ENCODE data around the gene SETD1B.

SETD1B gene

GRCh38 chr12:121799156-121799841 is 4.5 kb upstream of the SETD1B start:
- H3K4me1 Mint-ChIP-seq: peaks cover 59% of the 10 kb centered on the region
- H3K27me3 Mint-ChIP-seq: no peaks in the 10 kb centered on the region
- DNase-seq: peak; percentile 50 to 65
- peak overlapping the region; percentile 82 to 90 for H3K4me3 Mint-ChIP-seq
- ATAC-seq: peak; percentile 6
- no peaks in the 10 kb centered on the region for H3K9me3 Mint-ChIP-seq
- H3K27ac Mint-ChIP-seq: peak overlapping the region; percentile 59 to 85

- Mint-ChIP-seq H3K4me3 (peak overlapping the region; percentile 82 to 90), H3K27me3 (no peaks in the 10 kb centered on the region), H3K9me3 (no peaks in the 10 kb centered on the region), H3K4me1 (peaks cover 52% of the 10 kb centered on the region), H3K27ac (peak overlapping the region; percentile 60 to 90)
- DNase-seq (peak; percentile 78 to 84), ATAC-seq (peak; percentile 45)
Measured at GRCh38 chr12:121799842-121800693, 3.7 kb upstream of the SETD1B start.

- Mint-ChIP-seq H3K9me3 (no peaks in the 10 kb centered on the region), H3K27ac (peak overlapping the region; percentile 99 to 100), H3K27me3 (no peaks in the 10 kb centered on the region), H3K4me1 (peaks cover 46% of the 10 kb centered on the region), H3K4me3 (peak overlapping the region; percentile 98 to 99)
- peak; percentile 66 to 77 for DNase-seq
- ATAC-seq: no peak
Measured at GRCh38 chr12:121800694-121801594, 2.9 kb upstream of the SETD1B start.

GRCh38 chr12:121801595-121802484 is 2.0 kb upstream of the SETD1B start:
- no peaks in the 10 kb centered on the region for H3K9me3 Mint-ChIP-seq
- peak overlapping the region; percentile 99 to 100 for H3K27ac Mint-ChIP-seq
- H3K4me1 Mint-ChIP-seq: peaks cover 46% of the 10 kb centered on the region
- H3K27me3 Mint-ChIP-seq: no peaks in the 10 kb centered on the region
- DNase-seq (peak in 1 of 2 donors; percentile 51), ATAC-seq (no peak)
- H3K4me3 Mint-ChIP-seq: peak overlapping the region; percentile 98 to 99

- Mint-ChIP-seq H3K4me3 (peak overlapping the region; percentile 98 to 99), H3K4me1 (peaks cover 46% of the 10 kb centered on the region), H3K27me3 (no peaks in the 10 kb centered on the region), H3K9me3 (no peaks in the 10 kb centered on the region), H3K27ac (peak overlapping the region; percentile 99 to 100)
- DNase-seq (no peak), ATAC-seq (no peak)
Measured at GRCh38 chr12:121802485-121802842, 1.3 kb upstream of the SETD1B start.

- Mint-ChIP-seq H3K27ac (peak overlapping the region; percentile 99 to 100), H3K27me3 (no peaks in the 10 kb centered on the region), H3K4me3 (peak overlapping the region; percentile 98 to 99), H3K9me3 (no peaks in the 10 kb centered on the region), H3K4me1 (peaks cover 46% of the 10 kb centered on the region)
- ATAC-seq (peak; percentile 78), DNase-seq (peak; percentile 95 to 96)
Measured at GRCh38 chr12:121802843-121803698, 738 bp upstream of the SETD1B start.

- DNase-seq: peak; percentile 54 to 60
- Mint-ChIP-seq H3K27ac (peak overlapping the region; percentile 96 to 98), H3K27me3 (no peaks in the 10 kb centered on the region), H3K4me3 (peak overlapping the region; percentile 88 to 89), H3K9me3 (no peaks in the 10 kb centered on the region), H3K4me1 (peaks cover 42% of the 10 kb centered on the region)
- no peak for ATAC-seq
Measured at GRCh38 chr12:121804417-121805111, 755 bp downstream of the SETD1B start.

- Mint-ChIP-seq H3K4me1 (peaks cover 50% of the 10 kb centered on the region), H3K27me3 (no peaks in the 10 kb centered on the region), H3K27ac (peak overlapping the region; percentile 86 to 98), H3K9me3 (no peaks in the 10 kb centered on the region), H3K4me3 (peak overlapping the region; percentile 88 to 89)
- no peak for DNase-seq
- ATAC-seq: no peak
Measured at GRCh38 chr12:121805171-121806008, 1.6 kb downstream of the SETD1B start.

- H3K4me1 Mint-ChIP-seq: peaks cover 57% of the 10 kb centered on the region
- no peak for DNase-seq
- ATAC-seq: no peak
- no peaks in the 10 kb centered on the region for H3K27me3 Mint-ChIP-seq
- H3K9me3 Mint-ChIP-seq: no peaks in the 10 kb centered on the region
- H3K4me3 Mint-ChIP-seq: peak overlapping the region; percentile 88 to 89
- peak overlapping the region; percentile 70 to 93 for H3K27ac Mint-ChIP-seq
Measured at GRCh38 chr12:121806009-121806545, 2.3 kb downstream of the SETD1B start.

- Mint-ChIP-seq H3K27me3 (no peaks in the 10 kb centered on the region), H3K4me3 (peak overlapping the region; percentile 88 to 89), H3K27ac (peak overlapping the region; percentile 70 to 93), H3K9me3 (no peaks in the 10 kb centered on the region), H3K4me1 (peaks cover 64% of the 10 kb centered on the region)
- no peak for ATAC-seq
- DNase-seq: no peak
Measured at GRCh38 chr12:121806546-121807423, 3.0 kb downstream of the SETD1B start.

- no peak for ATAC-seq
- H3K4me1 Mint-ChIP-seq: peaks cover 70% of the 10 kb centered on the region
Measured at GRCh38 chr12:121807642-121808347, 4.0 kb downstream of the SETD1B start.

More at GRCh38 chr12:121807642-121808347, 4.0 kb downstream of the SETD1B start:
- Mint-ChIP-seq H3K4me3 (peak overlapping the region; percentile 88 to 89), H3K9me3 (no peaks in the 10 kb centered on the region), H3K27me3 (no peaks in the 10 kb centered on the region), H3K27ac (no peak overlapping the region)
- no peak for DNase-seq

All from stimulated activated naive CD8-positive, alpha-beta T cell treated with anti-CD3 and anti-CD28 coated beads, Interleukin-15, amount 100 ng/mL, for 72 hours (primary cell).